Epidermal melanocyte (primary cell): Measurements from ENCODE around the gene IFIT3.
"Not testable (repeated sequence)": the region's sequence is repeated elsewhere in the genome, so short reads cannot be mapped to it uniquely, and the experiment has no call there.

Source experiments
- DNase-seq: peaks from one replicate; pipeline ENCODE4 v3.0.0; 2011; ENCODE audit warnings: low spot score; ENCODE audit not compliant: insufficient read length

Gene IFIT3

DNA sequence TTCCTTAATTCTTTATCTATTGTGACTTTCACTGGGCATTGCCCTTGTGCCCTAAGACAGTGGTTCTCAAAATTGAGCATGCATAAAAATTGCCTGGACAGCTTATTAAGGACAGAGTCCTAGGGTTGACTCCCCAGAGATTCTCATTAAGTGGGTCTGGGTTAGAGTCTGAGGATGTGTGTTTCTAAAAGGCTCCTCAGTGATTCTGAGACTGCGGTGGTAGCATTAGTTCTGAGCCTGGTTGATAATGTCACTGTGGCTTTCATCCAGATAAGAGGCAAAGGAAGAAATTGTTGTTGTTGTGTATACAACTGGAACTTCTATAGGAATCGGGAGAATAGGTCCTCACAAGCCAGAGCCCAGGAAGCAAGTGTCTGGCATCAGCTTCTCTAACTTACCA is 24.6 kb upstream of the IFIT3 start:
- DNase-seq, result no peak

DNA sequence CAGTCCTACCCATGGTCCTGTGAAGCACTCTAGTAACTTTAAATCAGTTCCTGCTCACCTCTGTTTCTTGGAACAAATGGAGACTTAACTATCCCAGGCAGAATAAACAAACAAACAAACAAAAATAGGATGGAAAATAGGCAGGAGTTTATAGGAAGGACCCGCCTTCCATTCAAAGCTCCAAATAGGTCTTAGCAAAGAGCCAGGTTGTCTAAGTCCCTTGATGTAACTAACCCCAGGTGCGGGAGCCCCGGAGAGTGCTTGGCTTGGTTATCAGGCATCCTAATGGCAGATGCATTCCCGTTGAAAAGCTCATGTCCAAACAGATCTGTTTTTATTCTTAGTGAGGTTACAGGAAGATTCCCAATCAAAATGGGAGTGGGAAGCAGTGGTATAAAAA is 23.8 kb upstream of the IFIT3 start:
- DNase-seq, result no peak

- no peak for DNase-seq
Measured at GRCh38 chr10:89304446-89304845, 23.4 kb upstream of the IFIT3 start.

DNA sequence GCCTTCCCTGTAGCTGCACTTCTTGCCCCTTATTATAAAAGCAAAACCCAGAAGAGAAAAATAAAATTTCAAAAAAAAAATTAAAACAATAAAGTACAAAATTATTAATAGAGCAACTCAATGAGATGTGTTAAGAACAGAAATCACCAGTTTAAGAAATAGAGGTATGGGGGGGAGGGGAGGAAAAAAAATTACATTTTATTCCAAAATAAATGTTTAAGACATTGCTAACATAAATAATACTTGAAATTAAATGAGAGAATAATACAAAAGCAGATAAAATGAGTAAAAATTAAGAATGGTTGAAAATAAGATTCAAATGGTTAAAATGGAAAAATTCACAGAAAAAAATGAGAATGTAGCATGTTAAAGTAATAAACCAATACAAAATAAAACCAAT is 22.9 kb upstream of the IFIT3 start:
- no peak for DNase-seq

DNA sequence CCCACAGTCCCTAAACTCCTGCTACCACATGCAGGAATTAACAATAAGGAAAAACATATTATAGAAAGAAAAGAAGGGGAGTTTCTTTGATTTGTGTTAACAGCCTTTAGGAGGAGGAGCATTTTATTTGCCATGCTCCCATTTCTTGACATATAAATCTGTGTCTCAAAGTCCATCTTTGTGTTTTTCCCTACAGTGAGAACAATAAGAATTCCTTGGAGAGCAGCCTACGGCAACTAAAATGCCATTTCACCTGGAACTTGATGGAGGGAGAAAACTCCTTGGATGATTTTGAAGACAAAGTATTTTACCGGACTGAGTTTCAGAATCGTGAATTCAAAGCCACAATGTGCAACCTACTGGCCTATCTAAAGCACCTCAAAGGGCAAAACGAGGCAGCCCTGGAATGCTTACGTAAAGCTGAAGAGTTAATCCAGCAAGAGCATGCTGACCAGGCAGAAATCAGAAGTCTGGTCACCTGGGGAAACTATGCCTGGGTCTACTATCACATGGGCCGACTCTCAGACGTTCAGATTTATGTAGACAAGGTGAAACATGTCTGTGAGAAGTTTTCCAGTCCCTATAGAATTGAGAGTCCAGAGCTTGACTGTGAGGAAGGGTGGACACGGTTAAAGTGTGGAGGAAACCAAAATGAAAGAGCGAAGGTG is 21.9 kb upstream of the IFIT3 start:
- DNase-seq, result no peak

DNA sequence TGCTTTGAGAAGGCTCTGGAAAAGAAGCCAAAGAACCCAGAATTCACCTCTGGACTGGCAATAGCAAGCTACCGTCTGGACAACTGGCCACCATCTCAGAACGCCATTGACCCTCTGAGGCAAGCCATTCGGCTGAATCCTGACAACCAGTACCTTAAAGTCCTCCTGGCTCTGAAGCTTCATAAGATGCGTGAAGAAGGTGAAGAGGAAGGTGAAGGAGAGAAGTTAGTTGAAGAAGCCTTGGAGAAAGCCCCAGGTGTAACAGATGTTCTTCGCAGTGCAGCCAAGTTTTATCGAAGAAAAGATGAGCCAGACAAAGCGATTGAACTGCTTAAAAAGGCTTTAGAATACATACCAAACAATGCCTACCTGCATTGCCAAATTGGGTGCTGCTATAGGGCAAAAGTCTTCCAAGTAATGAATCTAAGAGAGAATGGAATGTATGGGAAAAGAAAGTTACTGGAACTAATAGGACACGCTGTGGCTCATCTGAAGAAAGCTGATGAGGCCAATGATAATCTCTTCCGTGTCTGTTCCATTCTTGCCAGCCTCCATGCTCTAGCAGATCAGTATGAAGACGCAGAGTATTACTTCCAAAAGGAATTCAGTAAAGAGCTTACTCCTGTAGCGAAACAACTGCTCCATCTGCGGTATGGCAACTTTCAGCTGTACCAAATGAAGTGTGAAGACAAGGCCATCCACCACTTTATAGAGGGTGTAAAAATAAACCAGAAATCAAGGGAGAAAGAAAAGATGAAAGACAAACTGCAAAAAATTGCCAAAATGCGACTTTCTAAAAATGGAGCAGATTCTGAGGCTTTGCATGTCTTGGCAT is 21.1 kb upstream of the IFIT3 start:
- DNase-seq, result no peak

GRCh38 chr10:89307269-89307577 is 20.6 kb upstream of the IFIT3 start:
- no peak for DNase-seq

GRCh38 chr10:89308266-89308665 is 19.5 kb upstream of the IFIT3 start:
- DNase-seq, result no peak

- no peak for DNase-seq
Measured at GRCh38 chr10:89308736-89309135, 19.1 kb upstream of the IFIT3 start.

GRCh38 chr10:89309156-89310055 is 18.4 kb upstream of the IFIT3 start:
- DNase-seq, result no peak

DNA sequence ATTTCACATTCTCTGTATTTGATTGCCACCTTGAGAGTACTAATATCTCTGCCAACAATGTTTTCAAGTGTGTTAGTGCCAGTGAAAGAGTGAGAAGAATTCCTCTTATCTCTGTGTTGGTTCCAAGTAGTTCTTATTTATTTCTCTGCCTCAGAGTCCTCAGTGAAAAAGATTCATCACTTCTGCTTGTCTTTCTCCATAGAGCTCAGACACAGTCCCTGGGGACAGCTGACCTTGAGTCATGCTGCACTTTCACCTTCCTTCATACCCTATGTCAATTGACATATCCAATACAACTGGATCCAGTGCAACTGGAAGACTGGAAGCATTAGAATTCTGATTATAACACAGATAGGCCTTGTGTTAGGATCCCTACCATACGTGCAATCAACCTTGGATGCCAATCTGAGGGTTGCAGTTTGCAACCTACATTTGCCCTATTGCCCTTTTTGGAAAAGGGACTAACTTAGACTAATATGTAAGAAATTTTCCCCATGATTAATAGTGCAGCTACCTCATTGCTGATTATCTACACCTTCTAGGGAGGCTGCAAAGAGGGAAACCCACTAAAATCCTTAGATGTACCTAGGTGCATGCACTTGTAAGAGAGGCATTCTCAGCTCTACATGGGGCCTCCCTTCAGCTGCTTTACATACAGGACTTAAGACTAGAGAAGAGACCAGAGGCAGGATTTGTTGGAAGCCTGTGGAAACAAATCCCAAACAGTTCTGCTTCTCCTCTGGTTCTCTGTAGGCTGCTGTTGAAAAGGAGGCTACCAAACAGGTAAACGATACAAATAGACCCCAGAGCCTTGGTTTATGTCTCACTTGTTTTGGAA is 17.5 kb upstream of the IFIT3 start:
- no peak for DNase-seq

GRCh38 chr10:89312973-89313372 is 14.8 kb upstream of the IFIT3 start:
- no peak for DNase-seq

GRCh38 chr10:89314676-89315075 is 13.1 kb upstream of the IFIT3 start:
- DNase-seq, result peak; percentile 31

DNA sequence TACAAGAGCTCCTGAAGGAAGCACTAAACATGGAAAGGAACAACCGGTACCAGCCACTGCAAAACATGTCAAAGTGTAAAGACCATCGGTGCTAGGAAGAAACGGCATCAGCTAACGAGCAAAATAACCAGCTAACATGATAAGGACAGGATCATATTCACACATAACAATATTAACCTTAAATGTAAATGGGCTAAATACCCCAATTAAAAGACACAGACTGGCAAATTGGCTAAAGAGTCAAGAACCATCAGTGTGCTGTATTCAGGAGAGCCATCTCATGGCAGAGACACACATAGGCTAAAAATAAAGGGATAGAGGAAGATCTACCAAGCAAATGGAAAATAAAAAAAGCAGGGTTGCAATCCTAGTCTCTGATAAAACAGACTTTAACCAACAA is 9.8 kb upstream of the IFIT3 start:
- not testable (repeated sequence) for DNase-seq

GRCh38 chr10:89325081-89325480 is 2.7 kb upstream of the IFIT3 start:
- DNase-seq, result not testable (repeated sequence)

GRCh38 chr10:89325856-89326255 is 1.9 kb upstream of the IFIT3 start:
- not testable (repeated sequence) for DNase-seq

- no peak for DNase-seq
Measured at GRCh38 chr10:89329151-89329550, 1.4 kb downstream of the IFIT3 start.

DNA sequence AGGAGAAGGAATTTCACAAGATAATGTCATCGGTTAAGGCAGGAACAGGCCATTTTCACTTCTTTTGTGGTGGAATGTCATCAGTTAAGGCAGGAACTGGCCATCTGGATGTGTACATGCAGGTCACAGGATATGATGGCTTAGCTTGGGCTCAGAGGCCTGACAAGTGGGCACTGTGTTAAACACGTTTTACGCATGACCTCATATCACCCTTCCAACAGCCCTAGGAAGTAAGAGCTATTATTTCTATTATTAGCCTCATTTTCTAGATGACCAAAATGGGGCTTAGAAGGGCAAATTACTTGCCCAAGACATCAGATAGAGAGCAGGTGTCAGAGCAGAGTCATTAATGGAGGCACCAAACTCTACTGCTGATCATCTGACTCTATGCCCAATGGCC is 2.2 kb downstream of the IFIT3 start:
- not testable (repeated sequence) for DNase-seq

- DNase-seq, result no peak
Measured at GRCh38 chr10:89330537-89331212, 2.9 kb downstream of the IFIT3 start.

GRCh38 chr10:89331487-89332122 is 3.8 kb downstream of the IFIT3 start:
- not testable (repeated sequence) for DNase-seq
